Fibroblast of lung (primary cell): ENCODE measurements around the gene MYPN. TPM values are rescaled to one million over a fixed set of nuclear protein-coding genes. Genes with fewer than 3 reads are reported as not detected.

ENCODE experiments used
- DNase-seq, 2 donors: peaks; one replicate each; pipeline versions ENCODE4 v3.0.0 to v3.0.0-alpha.2; 2010; ENCODE audit warnings: low read depth in 2 of 2
- H2AFZ ChIP-seq: 2 replicates; pipeline ENCODE4 v1.5.1; 2012; ENCODE audit warnings: low read length, control low read depth, inconsistent platforms
- H3K27ac ChIP-seq: 2 replicates; pipeline ENCODE4 v1.5.1; 2011; ENCODE audit warnings: low read length, control low read depth; ENCODE audit not compliant: insufficient read depth
- H3K27me3 ChIP-seq: 2 replicates; pipeline ENCODE4 v1.5.1; 2011; ENCODE audit warnings: mild to moderate bottlenecking, low read length; ENCODE audit not compliant: control insufficient read depth, insufficient read depth
- H3K36me3 ChIP-seq: 2 replicates; pipeline ENCODE4 v1.5.1; 2011; ENCODE audit warnings: low read length; ENCODE audit not compliant: control insufficient read depth, insufficient read depth
- H3K4me1 ChIP-seq: 2 replicates; pipeline ENCODE4 v1.5.1; 2011; ENCODE audit warnings: low read length; ENCODE audit not compliant: control insufficient read depth, insufficient read depth; ENCODE audit errors: extremely low read depth
- H3K4me2 ChIP-seq: 2 replicates; pipeline ENCODE4 v1.5.1; 2011; ENCODE audit warnings: low read length, control low read depth; ENCODE audit not compliant: insufficient read depth; ENCODE audit errors: extremely low read depth
- H3K4me3 ChIP-seq, 4 experiments: fragments of 200-600 bp in 1 of 4; sonication (generic) in 1 of 4; replicated peaks in 1 of 4; 2 replicates each; pipeline ENCODE4 v1.5.1; 2011 to 2016; ENCODE audit warnings: low read length in 4 of 4, low read depth in 3 of 4, mild to moderate bottlenecking in 3 of 4, control low read depth in 2 of 4, inconsistent platforms in 1 of 4, mixed read lengths in 1 of 4; ENCODE audit not compliant: insufficient read depth in 1 of 4; ENCODE audit errors: control extremely low read depth in 1 of 4
- H3K79me2 ChIP-seq: 2 replicates; pipeline ENCODE4 v1.5.1; 2012; ENCODE audit warnings: mild to moderate bottlenecking, low read length, inconsistent platforms; ENCODE audit not compliant: control insufficient read depth, insufficient read depth
- H3K9ac ChIP-seq: 2 replicates; pipeline ENCODE4 v1.5.1; 2011; ENCODE audit warnings: mild to moderate bottlenecking, low read length, control low read depth; ENCODE audit not compliant: insufficient read depth
- H3K9me3 ChIP-seq: 2 replicates; pipeline ENCODE4 v1.5.1; 2012; ENCODE audit warnings: low read depth, low read length; ENCODE audit not compliant: control insufficient read depth, insufficient read depth
- H4K20me1 ChIP-seq: 2 replicates; pipeline ENCODE4 v1.5.1; 2011; ENCODE audit warnings: low read length; ENCODE audit not compliant: control insufficient read depth, insufficient read depth; ENCODE audit errors: extremely low read depth
- CTCF ChIP-seq, 2 donors: IDR thresholded peaks in 1 of 2; conservative IDR thresholded peaks in 1 of 2; 1 replicate in 1 of 2; 2 replicates in 1 of 2; pipeline ENCODE4 v1.5.1; 2011 to 2012; ENCODE audit warnings: low read length in 2 of 2, control low read depth in 1 of 2, inconsistent platforms in 1 of 2, low read depth in 1 of 2, mild to moderate bottlenecking in 1 of 2
- EZH2 ChIP-seq: IDR thresholded peaks from 2 replicates; pipeline ENCODE4 v1.5.1; 2012; ENCODE audit warnings: low read length, control low read depth, mild to moderate bottlenecking; ENCODE audit errors: missing control alignments
- polyA plus RNA-seq, 2 donors: library from polyadenylated mRNA; depleted of rRNA in 1 of 2; stranded (reverse) in 1 of 2; unstranded in 1 of 2; fragments of >200 nt; gene quantifications; 2 replicates each; pipeline ENCODE4 v1.2.1, GENCODE V29; 2011 to 2012; ENCODE audit warnings: missing spikeins in 1 of 2
- total RNA-seq: library from RNA; depleted of rRNA; stranded (reverse); fragments of >200 nt; gene quantifications from 2 replicates; pipeline ENCODE4 v1.2.1, GENCODE V29; 2014

MYPN gene
- total and polyA plus RNA-seq, 2 donors (not counting 1 experiment from before 2014, with no cell fraction given) = 0.77 to 1.2 TPM

- TF ChIP-seq EZH2 = no peak
- TF ChIP-seq CTCF (conservative IDR thresholded peaks at IDR 0.05 in 1 of 2, IDR thresholded peaks at IDR 0.05 in 1 of 2; ENCODE audit: low read depth in 1 of 2, low read length in 2 of 2) = no peak
- H3K4me3 ChIP-seq = no peak overlapping the region
- no peak for DNase-seq
- peaks cover 16% of the 10 kb centered on the region for H3K4me1 ChIP-seq
- no peaks in the 10 kb centered on the region for H3K36me3 ChIP-seq
- no peaks in the 10 kb centered on the region for H3K79me2 ChIP-seq
- no peak overlapping the region for H3K4me2 ChIP-seq
- no peak overlapping the region for H3K27ac ChIP-seq
- H3K27me3 ChIP-seq = no peaks in the 10 kb centered on the region
- no peak overlapping the region for H2AFZ ChIP-seq
- H3K9me3 ChIP-seq = no peaks in the 10 kb centered on the region
- H4K20me1 ChIP-seq = no peaks in the 10 kb centered on the region
- H3K9ac ChIP-seq = no peak overlapping the region
Observed at GRCh38 chr10:68108051-68108450, 1.2 kb upstream of the MYPN start.

- no peaks in the 10 kb centered on the region for H3K27me3 ChIP-seq
- H4K20me1 ChIP-seq = no peaks in the 10 kb centered on the region
- no peaks in the 10 kb centered on the region for H3K79me2 ChIP-seq
- no peak for TF ChIP-seq EZH2
- no peak for TF ChIP-seq CTCF (conservative IDR thresholded peaks at IDR 0.05 in 1 of 2, IDR thresholded peaks at IDR 0.05 in 1 of 2; ENCODE audit: low read depth in 1 of 2, low read length in 2 of 2)
- DNase-seq = no peak
- H3K4me3 ChIP-seq = no peak overlapping the region
- no peaks in the 10 kb centered on the region for H3K9me3 ChIP-seq
- H3K9ac ChIP-seq = no peak overlapping the region
- no peak overlapping the region for H2AFZ ChIP-seq
- no peaks in the 10 kb centered on the region for H3K36me3 ChIP-seq
- H3K4me1 ChIP-seq = peaks cover 16% of the 10 kb centered on the region
- no peak overlapping the region for H3K4me2 ChIP-seq
- H3K27ac ChIP-seq = no peak overlapping the region
Observed at GRCh38 chr10:68108653-68109052, 635 bp upstream of the MYPN start.

DNA sequence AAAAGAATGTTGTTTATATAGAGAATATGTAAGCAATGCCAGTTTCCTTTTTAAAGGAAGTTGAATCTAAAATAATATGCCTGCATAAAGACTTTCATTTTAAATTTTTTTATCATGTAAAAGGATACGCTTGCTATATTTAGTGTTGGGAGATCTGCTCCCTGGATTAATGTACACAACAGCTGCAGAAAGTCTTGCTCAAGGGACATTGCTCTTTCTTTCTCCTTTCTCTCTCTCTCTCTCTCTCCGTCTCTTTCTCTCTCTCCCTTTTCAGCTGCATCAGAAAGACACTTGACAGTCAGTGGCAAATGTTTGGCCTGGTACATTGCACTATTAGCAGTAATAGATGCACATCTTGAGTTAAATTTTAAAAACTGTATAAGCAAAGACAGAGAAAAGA lies 739 bp downstream of the MYPN start:
- peak overlapping the region; percentile 86 for H2AFZ ChIP-seq
- H3K4me3 ChIP-seq = peak overlapping the region in 3 of 4 experiments; percentile 1 to 34 (median 24)
- no peak overlapping the region for H3K9ac ChIP-seq
- no peaks in the 10 kb centered on the region for H4K20me1 ChIP-seq
- H3K4me1 ChIP-seq = peaks cover 16% of the 10 kb centered on the region
- no peaks in the 10 kb centered on the region for H3K9me3 ChIP-seq
- TF ChIP-seq CTCF (conservative IDR thresholded peaks at IDR 0.05 in 1 of 2, IDR thresholded peaks at IDR 0.05 in 1 of 2; ENCODE audit: low read depth in 1 of 2, low read length in 2 of 2) (no peak), EZH2 (no peak)
- peak overlapping the region; percentile 64 for H3K27ac ChIP-seq
- no peaks in the 10 kb centered on the region for H3K79me2 ChIP-seq
- H3K4me2 ChIP-seq = peak overlapping the region; percentile 88
- H3K27me3 ChIP-seq = no peaks in the 10 kb centered on the region
- H3K36me3 ChIP-seq = no peaks in the 10 kb centered on the region
- peak in 1 of 2 donors; percentile 86 for DNase-seq
